WERI-Rb-1 (cell line): ENCODE data around the gene RNF214.
"Not testable (repeated sequence)": the region's sequence is repeated elsewhere in the genome, so short reads cannot be mapped to it uniquely, and the experiment has no call there.

Experiments
- DNase-seq: peaks from one replicate; pipeline ENCODE4 v3.0.0-alpha.2; 2020
- H3K27ac ChIP-seq: fragments of 250-450 bp; sonication (Bioruptor Pico); 2 replicates; pipeline ENCODE4 v1.5.1; 2020; ENCODE audit warnings: mild to moderate bottlenecking, moderate library complexity
- H3K27me3 ChIP-seq: fragments of 250-450 bp; sonication (Bioruptor Pico); 2 replicates; pipeline ENCODE4 v1.5.1; 2021; ENCODE audit warnings: mild to moderate bottlenecking, low read depth, moderate library complexity; ENCODE audit not compliant: insufficient read depth, severe bottlenecking
- H3K36me3 ChIP-seq: fragments of 250-450 bp; sonication (Bioruptor Pico); 2 replicates; pipeline ENCODE4 v1.5.1; 2020; ENCODE audit warnings: mild to moderate bottlenecking, moderate library complexity
- H3K4me3 ChIP-seq: 2 replicates; pipeline ENCODE4 v1.5.1; 2011; ENCODE audit warnings: low read depth, mild to moderate bottlenecking, control low read depth, low read length
- H3K9me3 ChIP-seq: fragments of 250-450 bp; sonication (Bioruptor Pico); 2 replicates; pipeline ENCODE4 v1.5.1; 2021; ENCODE audit warnings: mild to moderate bottlenecking, moderate library complexity; ENCODE audit not compliant: severe bottlenecking
- CTCF ChIP-seq: IDR thresholded peaks from 2 replicates; pipeline ENCODE4 v1.5.1; 2011; ENCODE audit warnings: low read depth, mild to moderate bottlenecking, control low read depth, inconsistent platforms, low read length

RNF214 gene

GRCh38 chr11:117204283-117205080 is 28.0 kb upstream of the RNF214 start:
- Histone ChIP-seq H3K36me3 (peaks cover 9% of the 10 kb centered on the region), H3K4me3 (no peak overlapping the region), H3K9me3 (no peaks in the 10 kb centered on the region), H3K27me3 (no peaks in the 10 kb centered on the region), H3K27ac (no peak overlapping the region)
- TF ChIP-seq CTCF: no peak
- no peak for DNase-seq

- Histone ChIP-seq H3K27ac (no peak overlapping the region), H3K9me3 (no peaks in the 10 kb centered on the region), H3K4me3 (no peak overlapping the region), H3K27me3 (no peaks in the 10 kb centered on the region), H3K36me3 (peaks cover 9% of the 10 kb centered on the region)
- no peak for DNase-seq
- TF ChIP-seq CTCF: no peak
Measured at GRCh38 chr11:117205211-117205818, 27.2 kb upstream of the RNF214 start.

- not testable (repeated sequence) for H3K27me3 ChIP-seq, H3K4me3 ChIP-seq, H3K9me3 ChIP-seq, DNase-seq, H3K27ac ChIP-seq, H3K36me3 ChIP-seq
Measured at GRCh38 chr11:117206111-117206510, 26.4 kb upstream of the RNF214 start.

- H3K36me3 ChIP-seq: peaks cover 12% of the 10 kb centered on the region
- H3K4me3 ChIP-seq, H3K27me3 ChIP-seq, H3K9me3 ChIP-seq, DNase-seq, H3K27ac ChIP-seq: not testable (repeated sequence)
Measured at GRCh38 chr11:117206859-117207258, 25.6 kb upstream of the RNF214 start.

- not testable (repeated sequence) for H3K9me3 ChIP-seq, H3K4me3 ChIP-seq, H3K27ac ChIP-seq, DNase-seq, H3K27me3 ChIP-seq
- peaks cover 12% of the 10 kb centered on the region for H3K36me3 ChIP-seq
Measured at GRCh38 chr11:117207481-117207880, 25.0 kb upstream of the RNF214 start.

- H3K36me3 ChIP-seq: peaks cover 12% of the 10 kb centered on the region
- H3K9me3 ChIP-seq, H3K27ac ChIP-seq, H3K27me3 ChIP-seq, H3K4me3 ChIP-seq, DNase-seq: not testable (repeated sequence)
Measured at GRCh38 chr11:117208710-117209109, 23.8 kb upstream of the RNF214 start.

- not testable (repeated sequence) for H3K27ac ChIP-seq, H3K9me3 ChIP-seq, H3K4me3 ChIP-seq, H3K27me3 ChIP-seq, DNase-seq
- H3K36me3 ChIP-seq: peaks cover 17% of the 10 kb centered on the region
Measured at GRCh38 chr11:117209351-117210125, 22.9 kb upstream of the RNF214 start.

- no peaks in the 10 kb centered on the region for H3K9me3 ChIP-seq
- H3K36me3 ChIP-seq: peaks cover 10% of the 10 kb centered on the region
- H3K4me3 ChIP-seq: no peak overlapping the region
- no peaks in the 10 kb centered on the region for H3K27me3 ChIP-seq
- DNase-seq: no peak
- no peak for TF ChIP-seq CTCF
- no peak overlapping the region for H3K27ac ChIP-seq
Measured at GRCh38 chr11:117210620-117211019, 21.9 kb upstream of the RNF214 start.
